ENCODE results near the gene ERGIC2. TPM values are rescaled to one million over a fixed set of nuclear protein-coding genes. Genes with fewer than 3 reads are reported as not detected.

The ERGIC2 gene
- total and polyA plus RNA-seq, 10 of the 15 experiments (the other 5 are each of a cell fraction or from before 2014, with no cell fraction given): 26.1 to 181 (median 83.9) TPM

DNA sequence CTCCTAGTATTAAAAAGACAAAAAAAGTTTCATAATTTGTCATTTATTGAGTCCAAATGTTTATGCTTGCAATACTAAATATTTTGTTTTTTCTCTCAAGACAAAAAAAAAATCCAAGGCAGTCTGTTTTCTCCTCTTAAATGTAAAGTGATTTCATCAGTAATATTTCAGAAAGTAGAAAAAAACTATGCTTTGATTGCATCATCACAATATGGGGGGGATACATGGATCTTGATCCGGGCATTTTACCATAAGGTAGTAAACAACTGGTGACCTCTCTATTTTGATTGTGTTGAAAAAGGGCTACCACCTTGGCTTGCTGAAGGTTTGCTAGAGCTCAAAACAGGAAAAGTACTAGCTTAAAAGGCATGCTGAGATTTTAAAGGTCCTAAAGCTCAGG, 43.6 kb downstream of the ERGIC2 start:
- intact Hi-C loops (cut with micrococcal nuclease; ENCODE audit: unreplicated experiment): no loop called here
- ChIA-PET CTCF (interaction anchor here (0.8 to 1.8 kb wide), 4 partner anchors 11 to 264 kb away, joined by 3 to 5 read pairs (median 4); no protein-coding TSS in a partner anchor), SMC1A (ENCODE audit: uncharacterized antibody, unreplicated experiment) (interaction anchor here (1.4 to 2.1 kb wide), 2 partner anchors 10 to 63 kb away, joined by 5 to 11 read pairs; no protein-coding TSS in a partner anchor), POLR2A (no interaction called here), RAD21 (ENCODE audit: unreplicated experiment) (no interaction called here)
- no peaks in the 10 kb centered on the region for H3K27me3 ChIP-seq (replicated peaks in 1 of 2; ENCODE audit: control insufficient read depth in 2 of 2, insufficient read depth in 2 of 2, low read length in 1 of 2)
- no peaks in the 10 kb centered on the region for H4K20me1 ChIP-seq (ENCODE audit: control insufficient read depth, insufficient read depth)
- no peak overlapping the region for H3K9ac ChIP-seq (ENCODE audit: control insufficient read depth, insufficient read depth, low read length)
- 91% methylated on average over 1 of the region's 1 CpG for WGBS (ENCODE audit: insufficient coverage, insufficient replicate concordance, low lambda C conversion rate, missing lambda C conversion rate)
- H3K36me3 ChIP-seq (ENCODE audit: control insufficient read depth in 2 of 2, insufficient read depth in 2 of 2, low read length in 1 of 2): peaks cover 0 to 3% of the 10 kb centered on the region in 2 experiments; a peak in 1 of 4 replicates
- in situ Hi-C loops (cut with MboI): no loop called here
- no peaks in the 10 kb centered on the region for H3K4me1 ChIP-seq (ENCODE audit: control insufficient read depth, insufficient read depth, low read length)
- no peaks in the 10 kb centered on the region for H3K9me3 ChIP-seq (replicated peaks; ENCODE audit: control insufficient read depth, insufficient read depth, low read length)
- H2AFZ ChIP-seq (ENCODE audit: control insufficient read depth, low read depth, low read length): no peak overlapping the region
- no TSS peak for BruUV-seq (replicated peaks)
- no peak overlapping the region for H3K4me2 ChIP-seq (ENCODE audit: control insufficient read depth, insufficient read depth)
- FAIRE-seq: no peak
- no peak overlapping the region for H3K27ac ChIP-seq (ENCODE audit: control insufficient read depth, insufficient read depth)
- no peak for DNase-seq (ENCODE audit: low read depth, low spot score)
- TF ChIP-seq IKZF2 (IDR thresholded peaks at IDR 0.05) (no peak), E4F1 (IDR thresholded peaks at IDR 0.05; ENCODE audit: borderline replicate concordance, partially characterized antibody) (no peak), HDAC2 (IDR thresholded peaks at IDR 0.05) (no peak), KLF5 (IDR thresholded peaks at IDR 0.05; ENCODE audit: partially characterized antibody) (no peak), ESRRA (IDR thresholded peaks at IDR 0.05; ENCODE audit: low read length) (no peak), RFX5 (IDR thresholded peaks at IDR 0.05; ENCODE audit: low read depth, low read length) (no peak), ZBED1 (IDR thresholded peaks at IDR 0.05; ENCODE audit: borderline replicate concordance) (no peak), JUND (IDR thresholded peaks at IDR 0.05; ENCODE audit: low read depth, low read length) (no peak), ZNF207 (IDR thresholded peaks at IDR 0.05; ENCODE audit: borderline replicate concordance) (no peak), MYC (IDR thresholded peaks at IDR 0.05; ENCODE audit: insufficient read depth, insufficient read length, insufficient replicate concordance, low read length, severe bottlenecking) (no peak), NKRF (conservative IDR thresholded peaks at IDR 0.05) (no peak), CBFB (IDR thresholded peaks at IDR 0.05; ENCODE audit: low read depth) (no peak)
- TF ChIP-seq, protein P1, sequence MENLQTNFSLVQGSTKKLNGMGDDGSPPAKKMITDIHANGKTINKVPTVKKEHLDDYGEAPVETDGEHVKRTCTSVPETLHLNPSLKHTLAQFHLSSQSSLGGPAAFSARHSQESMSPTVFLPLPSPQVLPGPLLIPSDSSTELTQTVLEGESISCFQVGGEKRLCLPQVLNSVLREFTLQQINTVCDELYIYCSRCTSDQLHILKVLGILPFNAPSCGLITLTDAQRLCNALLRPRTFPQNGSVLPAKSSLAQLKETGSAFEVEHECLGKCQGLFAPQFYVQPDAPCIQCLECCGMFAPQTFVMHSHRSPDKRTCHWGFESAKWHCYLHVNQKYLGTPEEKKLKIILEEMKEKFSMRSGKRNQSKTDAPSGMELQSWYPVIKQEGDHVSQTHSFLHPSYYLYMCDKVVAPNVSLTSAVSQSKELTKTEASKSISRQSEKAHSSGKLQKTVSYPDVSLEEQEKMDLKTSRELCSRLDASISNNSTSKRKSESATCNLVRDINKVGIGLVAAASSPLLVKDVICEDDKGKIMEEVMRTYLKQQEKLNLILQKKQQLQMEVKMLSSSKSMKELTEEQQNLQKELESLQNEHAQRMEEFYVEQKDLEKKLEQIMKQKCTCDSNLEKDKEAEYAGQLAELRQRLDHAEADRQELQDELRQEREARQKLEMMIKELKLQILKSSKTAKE (IDR thresholded peaks at IDR 0.05; ENCODE audit: low read depth, poor library complexity, severe bottlenecking): no peak
- TF ChIP-seq, protein P2, sequence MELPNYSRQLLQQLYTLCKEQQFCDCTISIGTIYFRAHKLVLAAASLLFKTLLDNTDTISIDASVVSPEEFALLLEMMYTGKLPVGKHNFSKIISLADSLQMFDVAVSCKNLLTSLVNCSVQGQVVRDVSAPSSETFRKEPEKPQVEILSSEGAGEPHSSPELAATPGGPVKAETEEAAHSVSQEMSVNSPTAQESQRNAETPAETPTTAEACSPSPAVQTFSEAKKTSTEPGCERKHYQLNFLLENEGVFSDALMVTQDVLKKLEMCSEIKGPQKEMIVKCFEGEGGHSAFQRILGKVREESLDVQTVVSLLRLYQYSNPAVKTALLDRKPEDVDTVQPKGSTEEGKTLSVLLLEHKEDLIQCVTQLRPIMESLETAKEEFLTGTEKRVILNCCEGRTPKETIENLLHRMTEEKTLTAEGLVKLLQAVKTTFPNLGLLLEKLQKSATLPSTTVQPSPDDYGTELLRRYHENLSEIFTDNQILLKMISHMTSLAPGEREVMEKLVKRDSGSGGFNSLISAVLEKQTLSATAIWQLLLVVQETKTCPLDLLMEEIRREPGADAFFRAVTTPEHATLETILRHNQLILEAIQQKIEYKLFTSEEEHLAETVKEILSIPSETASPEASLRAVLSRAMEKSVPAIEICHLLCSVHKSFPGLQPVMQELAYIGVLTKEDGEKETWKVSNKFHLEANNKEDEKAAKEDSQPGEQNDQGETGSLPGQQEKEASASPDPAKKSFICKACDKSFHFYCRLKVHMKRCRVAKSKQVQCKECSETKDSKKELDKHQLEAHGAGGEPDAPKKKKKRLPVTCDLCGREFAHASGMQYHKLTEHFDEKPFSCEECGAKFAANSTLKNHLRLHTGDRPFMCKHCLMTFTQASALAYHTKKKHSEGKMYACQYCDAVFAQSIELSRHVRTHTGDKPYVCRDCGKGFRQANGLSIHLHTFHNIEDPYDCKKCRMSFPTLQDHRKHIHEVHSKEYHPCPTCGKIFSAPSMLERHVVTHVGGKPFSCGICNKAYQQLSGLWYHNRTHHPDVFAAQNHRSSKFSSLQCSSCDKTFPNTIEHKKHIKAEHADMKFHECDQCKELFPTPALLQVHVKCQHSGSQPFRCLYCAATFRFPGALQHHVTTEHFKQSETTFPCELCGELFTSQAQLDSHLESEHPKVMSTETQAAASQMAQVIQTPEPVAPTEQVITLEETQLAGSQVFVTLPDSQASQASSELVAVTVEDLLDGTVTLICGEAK (IDR thresholded peaks at IDR 0.05; ENCODE audit: borderline replicate concordance): no peak
- no peak for ATAC-seq
- no peak overlapping the region for H3K4me3 ChIP-seq
- H3K79me2 ChIP-seq (ENCODE audit: control insufficient read depth, insufficient read depth, low read length): no peaks in the 10 kb centered on the region

All from GM12878 (cell line).